Pons (tissue), 1 donor: ENCODE data around the gene EIF3K.

Experiments used
- DNase-seq: peaks from one replicate; pipeline ENCODE4 v3.0.0-alpha.2; 2016; ENCODE audit warnings: low spot score

Gene EIF3K

GRCh38 chr19:38650172-38650775, 31.3 kb downstream of the EIF3K start:
- peak; percentile 17 for DNase-seq

- DNase-seq = no peak
These were observed 32.1 kb downstream of the EIF3K start for GRCh38 chr19:38650911-38651584.

GRCh38 chr19:38653028-38653571, 34.1 kb downstream of the EIF3K start:
- peak; percentile 68 for DNase-seq

DNA sequence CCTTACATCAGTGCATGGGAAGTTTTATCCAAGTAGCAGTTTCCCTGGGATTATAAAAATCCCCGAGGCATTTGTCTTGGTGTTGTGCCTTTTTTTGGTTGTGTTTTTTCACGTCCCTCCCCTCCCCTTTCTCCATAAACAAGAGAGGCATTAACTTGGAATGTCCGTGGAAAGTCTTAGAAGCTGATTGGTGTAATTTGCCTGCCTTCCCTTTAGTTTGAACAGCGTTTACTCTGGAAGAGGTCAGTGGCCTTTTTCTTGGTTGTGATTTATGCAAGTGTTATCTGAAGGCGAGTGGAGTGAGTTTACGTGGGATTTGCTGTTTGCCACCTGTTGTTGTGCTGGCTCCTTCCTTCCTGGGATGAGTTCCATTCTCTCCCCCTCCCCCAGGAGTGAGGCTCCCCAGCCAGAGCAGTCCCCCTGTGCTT, 35.7 kb downstream of the EIF3K start:
- peak; percentile 48 for DNase-seq

- DNase-seq = no peak
These were observed 36.3 kb downstream of the EIF3K start for GRCh38 chr19:38655148-38655824.

- DNase-seq = peak; percentile 96
These were observed 37.4 kb downstream of the EIF3K start for GRCh38 chr19:38656171-38656981.

GRCh38 chr19:38657633-38658222, 38.7 kb downstream of the EIF3K start:
- peak; percentile 46 for DNase-seq

DNA sequence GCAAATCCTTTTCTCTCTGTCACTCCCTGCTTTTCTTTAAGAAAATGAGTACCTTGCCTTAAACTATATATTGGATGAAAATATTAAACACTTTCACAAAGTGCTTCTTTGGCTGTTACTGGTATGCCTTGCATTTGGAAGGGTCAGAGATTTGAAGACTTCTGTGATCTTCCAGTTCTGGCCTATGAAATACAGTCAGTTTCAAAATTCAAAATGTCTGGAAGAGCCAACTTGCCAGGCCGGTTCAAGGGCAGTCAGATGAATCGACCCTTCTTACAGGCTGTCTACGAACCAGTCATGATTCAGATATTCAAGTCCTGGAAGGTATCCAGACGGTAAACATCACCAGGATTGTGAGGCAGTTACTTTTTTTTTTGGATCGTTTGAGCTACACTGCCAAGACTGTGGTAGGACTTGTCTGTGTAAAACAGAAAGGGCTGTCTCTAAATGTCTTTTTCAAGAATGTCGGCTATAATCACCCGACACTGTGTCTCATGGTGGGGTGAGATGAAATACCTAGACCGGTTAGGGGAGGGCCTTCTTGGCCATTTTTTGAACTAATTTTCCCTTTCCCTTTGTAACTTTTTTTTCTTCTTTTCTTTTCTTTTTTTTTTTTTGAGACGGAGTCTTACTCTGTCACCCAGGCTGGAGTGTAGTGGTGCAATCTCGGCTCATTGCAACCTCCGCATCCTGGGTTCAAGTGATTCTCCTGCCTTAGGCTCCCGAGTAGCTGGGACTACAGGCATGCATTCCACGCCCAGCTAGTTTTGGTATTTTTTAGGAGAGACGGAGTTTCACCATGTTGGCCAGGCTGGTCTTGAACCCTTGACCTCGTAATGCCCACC, 39.7 kb downstream of the EIF3K start:
- peak; percentile 86 for DNase-seq

- DNase-seq = no peak
These were observed 41.7 kb downstream of the EIF3K start for GRCh38 chr19:38660724-38661123.

DNA sequence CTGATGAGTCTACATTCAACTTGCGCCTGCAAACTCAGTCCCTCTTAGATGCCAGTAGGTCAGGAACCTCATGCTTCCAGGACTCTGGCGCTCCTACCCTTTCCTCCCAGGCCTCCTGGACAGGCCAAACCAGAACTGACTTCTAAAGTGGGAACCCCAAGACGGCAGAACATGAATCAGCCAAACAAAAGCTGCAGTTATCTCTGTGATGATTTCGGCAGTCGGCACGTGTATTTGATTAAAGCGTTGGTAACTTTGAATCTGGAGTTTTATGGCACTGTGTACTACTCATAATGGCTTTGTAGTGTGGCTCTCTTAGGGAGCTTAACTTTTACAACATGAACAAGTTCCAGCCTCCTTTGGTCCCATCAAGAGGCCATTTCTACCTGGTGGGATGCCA, 42.1 kb downstream of the EIF3K start:
- no peak for DNase-seq

DNA sequence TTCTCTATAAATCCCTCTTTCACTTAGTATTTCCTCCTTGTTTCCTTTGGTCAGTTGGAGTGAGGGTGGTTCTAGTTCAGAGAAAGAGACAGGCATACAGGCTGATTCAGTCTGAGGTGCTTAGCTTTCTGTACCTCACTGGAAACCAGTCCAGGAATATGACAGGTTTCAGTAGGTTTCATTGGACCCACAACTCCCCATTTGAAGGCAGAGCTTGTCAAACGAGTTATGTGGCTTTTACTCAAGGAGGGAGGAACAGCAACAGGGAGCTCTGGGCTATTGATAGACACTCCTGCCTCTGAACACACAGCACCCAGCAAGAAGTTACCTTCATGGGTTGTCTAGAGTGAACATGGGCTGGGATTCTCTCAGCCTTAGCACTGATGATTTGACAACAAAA, 43.0 kb downstream of the EIF3K start:
- DNase-seq = no peak

- no peak for DNase-seq
These were observed 43.7 kb downstream of the EIF3K start for GRCh38 chr19:38662537-38663155.

GRCh38 chr19:38663156-38663651, 44.2 kb downstream of the EIF3K start:
- DNase-seq = no peak

GRCh38 chr19:38663957-38664502, 45.0 kb downstream of the EIF3K start:
- peak; percentile 67 for DNase-seq

- DNase-seq = no peak
These were observed 45.7 kb downstream of the EIF3K start for GRCh38 chr19:38664503-38665211.

GRCh38 chr19:38665219-38665931, 46.4 kb downstream of the EIF3K start:
- no peak for DNase-seq

DNA sequence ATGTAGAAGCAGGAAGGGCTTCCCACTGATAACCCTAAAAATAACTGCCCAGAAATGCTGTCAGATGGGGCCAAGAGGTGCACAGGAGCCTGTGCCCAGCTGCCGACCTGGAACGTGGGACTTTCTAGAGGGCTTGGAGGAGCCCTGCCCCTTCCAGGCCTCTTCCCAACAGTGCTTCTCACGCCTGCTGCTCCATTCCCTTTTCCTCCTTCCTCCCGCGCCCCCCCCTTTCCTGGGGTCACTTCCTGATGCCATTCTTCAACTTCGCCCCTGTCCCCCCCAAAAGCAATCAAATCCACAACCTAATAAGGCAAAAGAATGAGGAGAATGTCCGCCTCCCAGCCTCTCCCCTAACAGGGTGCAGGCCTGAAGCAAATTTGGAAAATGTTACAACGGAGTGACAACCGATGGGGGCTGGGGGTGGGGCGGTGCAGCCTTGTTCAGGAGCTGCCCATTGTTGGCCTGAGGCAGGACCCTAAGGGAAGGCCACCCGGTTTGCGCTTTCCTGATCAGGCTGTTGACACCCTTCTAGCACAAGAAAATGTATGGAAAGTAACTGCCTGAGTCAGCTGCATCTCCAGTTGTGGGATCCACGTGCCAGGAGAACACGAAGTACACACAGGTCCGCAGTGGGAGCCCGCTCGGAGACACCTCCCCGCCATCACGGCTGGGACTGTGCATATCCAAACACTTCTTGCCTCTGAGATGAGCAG, 47.1 kb downstream of the EIF3K start:
- DNase-seq = no peak
